IMR-90 (cell line): Measurements from ENCODE around the gene FAM20C. TPM values are rescaled to one million over a fixed set of nuclear protein-coding genes. Genes with fewer than 3 reads are reported as not detected.

Experiments
- ATAC-seq: fragments of 200-7000 bp; cut with Tn5 transposase; 2 replicates; pipeline ENCODE4 v1.9.1; 2020; ENCODE audit warnings: low read depth, mild to moderate bottlenecking, moderate library complexity
- BruUV-seq: library from RNA; stranded (reverse); fragments of 400-500 nt; replicated peaks from 2 replicates; lab custom pipeline; 2021; lab: Mats Ljungman, UMichigan
- CTCF ChIA-PET: fragments of 300-600 bp; formaldehyde crosslinking; extraction: SDS; loops from one replicate; lab custom pipeline; 2021; ENCODE audit warnings: antibody characterized with exemption; lab: Yijun Ruan, JAX
- POLR2A ChIA-PET: fragments of 300-600 bp; sonication (Branson Sonifier 250); formaldehyde crosslinking; loops from one replicate; lab custom pipeline; 2022; ENCODE audit warnings: antibody characterized with exemption; ENCODE audit not compliant: unreplicated experiment; lab: Charles Lee
- DNase-seq: peaks from one replicate; pipeline ENCODE4 v3.0.0; 2013
- H2AFZ ChIP-seq: replicated peaks from 2 replicates; pipeline ENCODE3; 2013; ENCODE audit warnings: low read length, mild to moderate bottlenecking; ENCODE audit not compliant: poor library complexity
- H2AK5ac ChIP-seq: 2 replicates; pipeline ENCODE4 v1.6.1; 2013; ENCODE audit warnings: low read depth, low read length, inconsistent platforms
- H2AK9ac ChIP-seq: replicated peaks from 2 replicates; pipeline ENCODE3; 2013; ENCODE audit warnings: mild to moderate bottlenecking, low read depth, low read length, moderate library complexity; ENCODE audit not compliant: poor library complexity
- H2BK120ac ChIP-seq: 2 replicates; pipeline ENCODE4 v1.6.1; 2013; ENCODE audit warnings: low read depth, low read length, inconsistent platforms
- H2BK15ac ChIP-seq: 3 replicates; pipeline ENCODE4 v1.6.1; 2013; ENCODE audit warnings: low read depth, low read length, inconsistent platforms
- H2BK20ac ChIP-seq: 2 replicates; pipeline ENCODE4 v1.6.1; 2013; ENCODE audit warnings: low read depth, mild to moderate bottlenecking, inconsistent platforms, low read length, moderate library complexity
- H2BK5ac ChIP-seq: 2 replicates; pipeline ENCODE4 v1.6.1; 2013; ENCODE audit warnings: mild to moderate bottlenecking, low read depth, low read length, inconsistent platforms; ENCODE audit not compliant: poor library complexity, severe bottlenecking
- H3K14ac ChIP-seq: replicated peaks from 2 replicates; pipeline ENCODE4 v1.6.1; 2013; ENCODE audit warnings: low read depth, low read length, inconsistent platforms
- H3K18ac ChIP-seq: 2 replicates; pipeline ENCODE4 v1.6.1; 2013; ENCODE audit warnings: low read depth, low read length, control low read depth
- H3K23ac ChIP-seq: 2 replicates; pipeline ENCODE4 v1.6.1; 2013; ENCODE audit warnings: low read depth, low read length, inconsistent platforms
- H3K27ac ChIP-seq: 2 replicates; pipeline ENCODE4 v1.5.1; 2013; ENCODE audit warnings: mild to moderate bottlenecking, control low read depth, low read length; ENCODE audit not compliant: insufficient read depth
- H3K27me3 ChIP-seq: 2 replicates; pipeline ENCODE4 v1.6.1; 2013; ENCODE audit warnings: low read length; ENCODE audit not compliant: control insufficient read depth, insufficient read depth
- H3K36me3 ChIP-seq: 2 replicates; pipeline ENCODE4 v1.6.1; 2013; ENCODE audit warnings: low read length, mixed read lengths; ENCODE audit not compliant: control insufficient read depth, insufficient read depth
- H3K4ac ChIP-seq: 2 replicates; pipeline ENCODE4 v1.6.1; 2013; ENCODE audit warnings: low read depth, low read length, inconsistent platforms
- H3K4me1 ChIP-seq: 2 replicates; pipeline ENCODE4 v1.6.1; 2013; ENCODE audit warnings: low read length, mixed read lengths; ENCODE audit not compliant: control insufficient read depth, insufficient read depth
- H3K4me2 ChIP-seq: 2 replicates; pipeline ENCODE4 v1.6.1; 2013; ENCODE audit warnings: low read depth, mild to moderate bottlenecking, control low read depth, low read length, moderate library complexity
- H3K4me3 ChIP-seq: 2 replicates; pipeline ENCODE4 v1.5.1; 2013; ENCODE audit warnings: low read depth, mild to moderate bottlenecking, control low read depth, low read length, moderate library complexity; ENCODE audit not compliant: insufficient read depth
- H3K56ac ChIP-seq: 2 replicates; pipeline ENCODE4 v1.6.1; 2013; ENCODE audit warnings: low read length, inconsistent platforms; ENCODE audit not compliant: insufficient read depth; ENCODE audit errors: extremely low read depth
- H3K79me1 ChIP-seq, 2 experiments: 2 replicates each; pipeline ENCODE4 v1.6.1; 2013; ENCODE audit warnings: low read length in 2 of 2, inconsistent platforms in 1 of 2, low read depth in 1 of 2
- H3K9ac ChIP-seq: 2 replicates; pipeline ENCODE4 v1.6.1; 2013; ENCODE audit warnings: low read depth, low read length, control low read depth
- H3K9me1 ChIP-seq: 2 replicates; pipeline ENCODE4 v1.6.1; 2013; ENCODE audit warnings: low read length, inconsistent platforms; ENCODE audit not compliant: insufficient read depth
- H3K9me3 ChIP-seq: 2 replicates; pipeline ENCODE4 v1.6.1; 2013; ENCODE audit warnings: low read length; ENCODE audit not compliant: control insufficient read depth, insufficient read depth
- H4K20me1 ChIP-seq: 2 replicates; pipeline ENCODE4 v1.6.1; 2013; ENCODE audit warnings: low read length, inconsistent platforms; ENCODE audit not compliant: insufficient read depth
- H4K5ac ChIP-seq: 2 replicates; pipeline ENCODE4 v1.6.1; 2013; ENCODE audit warnings: mild to moderate bottlenecking, low read depth, low read length, control low read depth
- H4K8ac ChIP-seq, 2 experiments: 2 replicates each; pipeline ENCODE4 v1.6.1; 2013; ENCODE audit warnings: low read depth in 2 of 2, low read length in 2 of 2, control low read depth in 1 of 2, inconsistent platforms in 1 of 2
- H4K91ac ChIP-seq: 2 replicates; pipeline ENCODE4 v1.6.1; 2013; ENCODE audit warnings: low read depth, low read length, inconsistent platforms; ENCODE audit not compliant: insufficient read depth
- CEBPB ChIP-seq: IDR thresholded peaks from 2 replicates; pipeline ENCODE4 v1.6.1; 2012; ENCODE audit warnings: low read depth, low read length, improper control_type of control experiment
- CHD1 ChIP-seq: IDR thresholded peaks from 2 replicates; pipeline ENCODE4 v1.6.1; 2012; ENCODE audit warnings: low read depth, low read length, improper control_type of control experiment
- FOS ChIP-seq: fragments of 150-350 bp; IDR thresholded peaks from 2 replicates; pipeline ENCODE4 v1.6.1; 2016; ENCODE audit warnings: low read depth, low read length
- MAFK ChIP-seq: IDR thresholded peaks from 2 replicates; pipeline ENCODE4 v1.6.1; 2012; ENCODE audit warnings: low read depth, low read length, improper control_type of control experiment
- MAZ ChIP-seq: IDR thresholded peaks from 2 replicates; pipeline ENCODE4 v1.6.1; 2012; ENCODE audit warnings: low read depth, mild to moderate bottlenecking, low read length, improper control_type of control experiment, moderate library complexity, borderline replicate concordance
- MXI1 ChIP-seq: IDR thresholded peaks from 2 replicates; pipeline ENCODE4 v1.6.1; 2012; ENCODE audit warnings: low read depth, mild to moderate bottlenecking, low read length, moderate library complexity, borderline replicate concordance
- POLR2A ChIP-seq: IDR thresholded peaks from 2 replicates; pipeline ENCODE4 v1.6.1; 2012; ENCODE audit warnings: mild to moderate bottlenecking, low read depth, low read length
- RAD21 ChIP-seq: IDR thresholded peaks from 2 replicates; pipeline ENCODE4 v1.6.1; 2012; ENCODE audit warnings: low read length, improper control_type of control experiment
- RCOR1 ChIP-seq: IDR thresholded peaks from 2 replicates; pipeline ENCODE4 v1.6.1; 2012; ENCODE audit warnings: mild to moderate bottlenecking, low read length, improper control_type of control experiment; ENCODE audit not compliant: insufficient replicate concordance
- RFX5 ChIP-seq: IDR thresholded peaks from 2 replicates; pipeline ENCODE4 v1.8.0; 2012; ENCODE audit warnings: low read depth, mild to moderate bottlenecking, low read length, moderate library complexity
- SMC3 ChIP-seq: fragments of 150-350 bp; IDR thresholded peaks from 2 replicates; pipeline ENCODE4 v1.6.1; 2016; ENCODE audit warnings: low read depth, mild to moderate bottlenecking, antibody characterized with exemption, low read length, moderate library complexity
- USF2 ChIP-seq: fragments of 150-350 bp; IDR thresholded peaks from 2 replicates; pipeline ENCODE4 v1.6.1; 2017; ENCODE audit warnings: mild to moderate bottlenecking, antibody characterized with exemption, low read length, low read depth
- WGBS, 2 experiments: methylation state at CpG; one replicate each; pipeline versions ENCODE4 v1.1.5 to v1.1.7; 2013; ENCODE audit warnings: missing lambda C conversion rate in 2 of 2; ENCODE audit not compliant: insufficient read length in 1 of 2; ENCODE audit errors: extremely low coverage in 2 of 2; 5-methylcytosine and 5-hydroxymethylcytosine counted together
- dilution Hi-C: fragments of 300-500 bp; cut with HindIII; formaldehyde crosslinking; loops from one replicate; pipeline ENCODE4 v1.14.3; 2018; ENCODE audit warnings: low sequenced_read_pairs; ENCODE audit not compliant: unreplicated experiment
- in situ Hi-C: fragments of 300-500 bp; cut with MboI; formaldehyde crosslinking; loops from 3 replicates; pipeline ENCODE4 v1.14.3; 2019; ENCODE audit warnings: low sequenced_read_pairs, inconsistent platforms, mixed read lengths
- intact Hi-C: fragments of 100-400 bp; cut with micrococcal nuclease; formaldehyde crosslinking; loops from 2 replicates; pipeline ENCODE4 v1.10.0; 2022
- polyA plus RNA-seq, 3 experiments: library from polyadenylated mRNA; depleted of rRNA; stranded (reverse); fragments of >200 nt; gene quantifications; 2 replicates each; pipeline ENCODE4 v1.2.3, GENCODE V29; 2012; ENCODE audit warnings: low replicate concordance in 1 of 3
- total RNA-seq: library from RNA; depleted of rRNA; stranded (reverse); fragments of >200 nt; gene quantifications from 2 replicates; pipeline ENCODE4 v1.2.3, GENCODE V29; 2012
- TF ChIP-seq, protein P1 (sequence below): conservative IDR thresholded peaks from 2 replicates; pipeline ENCODE4 v1.5.1; 2012; ENCODE audit warnings: mild to moderate bottlenecking, low read depth, low read length, improper control_type of control experiment
- TF ChIP-seq, protein P2 (sequence below): fragments of 150-350 bp; IDR thresholded peaks from 2 replicates; pipeline ENCODE4 v1.6.1; 2016; ENCODE audit warnings: low read depth, mild to moderate bottlenecking, low read length, moderate library complexity, borderline replicate concordance

The FAM20C gene
- total and polyA plus RNA-seq, 2 of the 4 experiments (the other 2 are of a cell fraction): 7.7 to 36.6 TPM

GRCh38 chr7:303425-303824 is 111.1 kb downstream of the FAM20C start:
- WGBS, 2 experiments: 62% methylated on average over 8 of the region's 11 CpGs; no CpG with 5 or more reads in 1 of the 2 experiments
- Histone ChIP-seq H2AFZ (no peak overlapping the region), H2BK5ac (no peak overlapping the region), H3K4ac (no peak overlapping the region), H4K8ac (no peak overlapping the region), H3K27me3 (peaks cover 19% of the 10 kb centered on the region), H3K14ac (no peak overlapping the region), H4K91ac (no peak overlapping the region), H3K23ac (no peak overlapping the region), H2AK9ac (no peak overlapping the region), H2BK20ac (no peak overlapping the region), H3K4me2 (no peak overlapping the region), H3K27ac (no peak overlapping the region), H3K9ac (no peak overlapping the region), H3K4me1 (no peaks in the 10 kb centered on the region), H3K9me3 (peaks cover 4% of the 10 kb centered on the region), H3K56ac (no peak overlapping the region), H2BK120ac (no peak overlapping the region), H3K4me3 (no peak overlapping the region), H3K36me3 (no peaks in the 10 kb centered on the region), H3K18ac (no peak overlapping the region), H4K20me1 (peaks cover 3% of the 10 kb centered on the region; the same call in 1 of the 2 replicates), H2AK5ac (no peak overlapping the region), H4K5ac (no peak overlapping the region), H3K9me1 (0 out of 2 replicates have a peak, but pooled peaks cover 4% of the 10 kb centered on the region), H2BK15ac (no peak overlapping the region), H3K79me1 (no peaks in the 10 kb centered on the region)
- intact Hi-C loops: no loop called here
- TF ChIP-seq CHD1: no peak
- TF ChIP-seq RCOR1: no peak
- no peak for TF ChIP-seq RFX5
- no peak for TF ChIP-seq POLR2A
- no peak for TF ChIP-seq FOS
- no peak for TF ChIP-seq SMC3
- no peak for TF ChIP-seq USF2
- TF ChIP-seq RAD21: no peak
- TF ChIP-seq MXI1: no peak
- TF ChIP-seq, protein P1, sequence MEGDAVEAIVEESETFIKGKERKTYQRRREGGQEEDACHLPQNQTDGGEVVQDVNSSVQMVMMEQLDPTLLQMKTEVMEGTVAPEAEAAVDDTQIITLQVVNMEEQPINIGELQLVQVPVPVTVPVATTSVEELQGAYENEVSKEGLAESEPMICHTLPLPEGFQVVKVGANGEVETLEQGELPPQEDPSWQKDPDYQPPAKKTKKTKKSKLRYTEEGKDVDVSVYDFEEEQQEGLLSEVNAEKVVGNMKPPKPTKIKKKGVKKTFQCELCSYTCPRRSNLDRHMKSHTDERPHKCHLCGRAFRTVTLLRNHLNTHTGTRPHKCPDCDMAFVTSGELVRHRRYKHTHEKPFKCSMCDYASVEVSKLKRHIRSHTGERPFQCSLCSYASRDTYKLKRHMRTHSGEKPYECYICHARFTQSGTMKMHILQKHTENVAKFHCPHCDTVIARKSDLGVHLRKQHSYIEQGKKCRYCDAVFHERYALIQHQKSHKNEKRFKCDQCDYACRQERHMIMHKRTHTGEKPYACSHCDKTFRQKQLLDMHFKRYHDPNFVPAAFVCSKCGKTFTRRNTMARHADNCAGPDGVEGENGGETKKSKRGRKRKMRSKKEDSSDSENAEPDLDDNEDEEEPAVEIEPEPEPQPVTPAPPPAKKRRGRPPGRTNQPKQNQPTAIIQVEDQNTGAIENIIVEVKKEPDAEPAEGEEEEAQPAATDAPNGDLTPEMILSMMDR: no peak
- no peak for TF ChIP-seq MAFK
- no peak for TF ChIP-seq CEBPB
- TF ChIP-seq, protein P2, sequence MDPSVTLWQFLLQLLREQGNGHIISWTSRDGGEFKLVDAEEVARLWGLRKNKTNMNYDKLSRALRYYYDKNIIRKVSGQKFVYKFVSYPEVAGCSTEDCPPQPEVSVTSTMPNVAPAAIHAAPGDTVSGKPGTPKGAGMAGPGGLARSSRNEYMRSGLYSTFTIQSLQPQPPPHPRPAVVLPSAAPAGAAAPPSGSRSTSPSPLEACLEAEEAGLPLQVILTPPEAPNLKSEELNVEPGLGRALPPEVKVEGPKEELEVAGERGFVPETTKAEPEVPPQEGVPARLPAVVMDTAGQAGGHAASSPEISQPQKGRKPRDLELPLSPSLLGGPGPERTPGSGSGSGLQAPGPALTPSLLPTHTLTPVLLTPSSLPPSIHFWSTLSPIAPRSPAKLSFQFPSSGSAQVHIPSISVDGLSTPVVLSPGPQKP: no peak
- no peak for TF ChIP-seq MAZ
- DNase-seq (no peak), ATAC-seq (no peak)
- dilution Hi-C loops: no loop called here
- no TSS peak for BruUV-seq
- ChIA-PET CTCF (no interaction called here), POLR2A (no interaction called here)
- in situ Hi-C loops: no loop called here
